NB4 (cell line): ENCODE measurements around the gene CD300LD.
"Not testable (repeated sequence)": the region's sequence is repeated elsewhere in the genome, so short reads cannot be mapped to it uniquely, and the experiment has no call there.

Source experiments
- DNase-seq: peaks from one replicate; pipeline ENCODE4 v3.0.0; 2010; ENCODE audit warnings: low read depth
- H3K4me3 ChIP-seq: one replicate; pipeline ENCODE4 v1.5.1; 2011; ENCODE audit warnings: mild to moderate bottlenecking, low read depth, low read length, moderate library complexity
- CTCF ChIP-seq: IDR thresholded peaks from one replicate; pipeline ENCODE4 v1.5.1; 2012; ENCODE audit warnings: low read depth, low read length
- MYC ChIP-seq: IDR thresholded peaks from 2 replicates; pipeline ENCODE4 v1.6.1; 2011; ENCODE audit warnings: low read depth, low read length
- POLR2A ChIP-seq: IDR thresholded peaks from 2 replicates; pipeline ENCODE4 v1.6.1; 2011; ENCODE audit warnings: mild to moderate bottlenecking; ENCODE audit not compliant: insufficient read length; ENCODE audit errors: extremely low read depth
- TF ChIP-seq, protein P1 (sequence below): IDR thresholded peaks from 2 replicates; pipeline ENCODE4 v1.6.1; 2011; ENCODE audit warnings: low read depth, low read length

Gene CD300LD

DNA sequence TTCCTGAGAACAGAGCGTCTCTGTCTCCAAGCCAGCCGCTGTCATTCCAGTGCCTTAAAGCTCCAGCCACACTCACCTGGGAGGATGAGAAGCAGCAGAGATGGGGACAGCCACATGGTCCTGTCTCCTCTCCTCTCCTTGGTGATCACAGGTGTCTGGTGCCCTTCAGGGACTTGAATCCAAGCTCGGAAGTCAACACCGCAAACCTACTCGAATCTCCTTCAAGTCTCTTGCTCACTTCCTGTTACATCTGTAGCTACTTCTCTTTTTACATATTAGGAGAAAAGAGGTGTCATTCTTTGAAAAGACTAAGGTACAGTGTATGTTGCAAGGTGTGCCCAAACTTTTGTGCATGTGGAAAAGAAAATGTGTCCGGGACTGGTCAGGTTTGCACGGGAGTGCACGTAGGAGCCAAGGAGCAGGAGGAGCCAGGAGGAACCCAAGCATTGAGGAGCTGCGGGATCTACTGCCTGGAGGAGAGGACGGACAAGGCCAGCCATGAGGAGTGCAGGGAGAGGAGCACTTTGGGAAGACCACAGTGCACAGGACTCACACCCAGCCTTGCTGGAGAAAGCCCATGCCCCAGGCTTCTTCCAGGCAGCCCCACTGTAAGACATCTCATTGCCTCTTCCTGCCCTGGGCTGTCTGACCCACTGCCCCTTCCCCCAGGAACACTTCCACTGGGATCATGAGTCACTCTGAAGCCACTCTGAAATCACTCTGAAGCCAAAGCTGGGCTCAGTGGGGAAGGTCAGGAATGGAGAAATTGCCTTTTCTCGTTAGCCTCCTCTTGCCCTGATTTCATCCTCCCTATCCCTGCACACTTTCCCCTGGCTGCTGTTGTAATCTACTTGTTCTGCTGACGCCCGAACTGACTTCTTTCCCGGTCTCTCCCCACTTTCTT, at the start of gene CD300LD:
Gene CD300LD (minus strand): TSS at position 197 of the 904 bp plus-strand sequence. CDS start 81 bp downstream, at position 116.
- TF ChIP-seq POLR2A: no peak
- TF ChIP-seq MYC: no peak
- no peak for TF ChIP-seq CTCF
- TF ChIP-seq, protein P1, sequence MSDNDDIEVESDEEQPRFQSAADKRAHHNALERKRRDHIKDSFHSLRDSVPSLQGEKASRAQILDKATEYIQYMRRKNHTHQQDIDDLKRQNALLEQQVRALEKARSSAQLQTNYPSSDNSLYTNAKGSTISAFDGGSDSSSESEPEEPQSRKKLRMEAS: no peak
- H3K4me3 ChIP-seq: no peak within 1 kb of the TSS
- DNase-seq: peak; percentile 59

GRCh38 chr17:74641224-74641957, 49.3 kb upstream of the CD300LD start:
- DNase-seq: peak; percentile 55
- H3K4me3 ChIP-seq: no peak overlapping the region
- no peak for TF ChIP-seq MYC

- H3K4me3 ChIP-seq: no peak overlapping the region
- peak; percentile 50; the same call in 1 of the 2 replicates for TF ChIP-seq MYC
- no peak for TF ChIP-seq POLR2A
- TF ChIP-seq, protein P1: peak; percentile 28; the same call in 1 of the 2 replicates
- TF ChIP-seq CTCF: no peak
- DNase-seq: peak; percentile 85
Observed at GRCh38 chr17:74639704-74640151, 47.6 kb upstream of the CD300LD start.

DNA sequence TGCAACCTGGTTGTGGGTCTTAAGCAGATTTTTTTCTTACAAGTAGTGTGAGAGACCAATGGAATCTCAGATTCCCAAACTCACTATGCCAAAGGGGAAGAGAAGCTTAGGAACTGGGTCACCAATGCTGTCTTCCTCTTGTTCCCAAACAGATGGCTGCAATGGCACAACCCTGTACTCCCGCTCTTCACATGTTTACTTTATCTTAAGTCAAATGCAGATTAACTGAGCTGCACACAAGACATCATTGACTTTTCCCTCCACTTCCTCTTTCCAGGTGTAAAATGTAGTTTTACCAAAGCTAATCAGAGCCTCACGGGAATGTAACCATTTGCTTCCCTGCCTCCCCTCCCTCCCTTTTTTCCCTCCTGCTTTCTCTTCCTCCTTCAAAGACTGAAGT, 45.8 kb upstream of the CD300LD start:
- no peak for TF ChIP-seq POLR2A
- TF ChIP-seq, protein P1: no peak
- TF ChIP-seq MYC: no peak
- TF ChIP-seq CTCF: no peak
- DNase-seq: peak; percentile 19
- H3K4me3 ChIP-seq: no peak overlapping the region

DNA sequence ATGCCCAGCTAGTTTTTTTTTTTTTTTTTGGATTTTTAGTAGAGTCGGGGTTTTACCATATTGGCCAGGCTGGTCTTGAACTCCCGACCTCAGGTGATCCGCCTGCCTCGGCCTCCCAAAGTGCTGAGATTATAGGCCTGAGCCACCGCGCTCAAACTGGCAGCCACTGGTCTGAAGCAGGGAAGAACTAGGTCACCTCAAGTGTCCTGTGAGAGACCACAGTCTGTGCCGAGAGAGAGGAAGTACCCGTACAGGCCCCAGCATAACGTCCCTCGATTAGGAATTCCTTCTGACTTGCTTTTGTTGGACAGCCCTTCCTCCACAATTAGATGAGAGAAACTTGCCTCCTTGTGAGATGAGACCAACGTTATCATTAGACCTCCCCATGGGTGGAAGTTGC, 45.2 kb upstream of the CD300LD start:
- TF ChIP-seq CTCF: no peak
- no peak for TF ChIP-seq POLR2A
- TF ChIP-seq MYC: no peak
- TF ChIP-seq, protein P1: no peak
- H3K4me3 ChIP-seq: no peak overlapping the region
- DNase-seq: peak; percentile 56

- DNase-seq, H3K4me3 ChIP-seq: not testable (repeated sequence)
Observed at GRCh38 chr17:74636541-74637085, 44.5 kb upstream of the CD300LD start.
